ENCODE measurements around the gene KRTAP10-8.
A peak's percentile ranks its signal among the peaks of the same experiment; 100 is the strongest.
"Not testable (repeated sequence)": the region's sequence is repeated elsewhere in the genome, so short reads cannot be mapped to it uniquely, and the experiment has no call there.

Gene KRTAP10-8

GRCh38 chr21:44618504-44618903 lies 6.6 kb downstream of the KRTAP10-8 start:
- peak; percentile 37 for DNase-seq (ENCODE audit: low spot score)

- DNase-seq (ENCODE audit: low spot score) = no peak
Measured at GRCh38 chr21:44618909-44619308, 7.0 kb downstream of the KRTAP10-8 start.

- no peak for DNase-seq (ENCODE audit: low spot score)
Measured at GRCh38 chr21:44619886-44620285, 8.0 kb downstream of the KRTAP10-8 start.

DNA sequence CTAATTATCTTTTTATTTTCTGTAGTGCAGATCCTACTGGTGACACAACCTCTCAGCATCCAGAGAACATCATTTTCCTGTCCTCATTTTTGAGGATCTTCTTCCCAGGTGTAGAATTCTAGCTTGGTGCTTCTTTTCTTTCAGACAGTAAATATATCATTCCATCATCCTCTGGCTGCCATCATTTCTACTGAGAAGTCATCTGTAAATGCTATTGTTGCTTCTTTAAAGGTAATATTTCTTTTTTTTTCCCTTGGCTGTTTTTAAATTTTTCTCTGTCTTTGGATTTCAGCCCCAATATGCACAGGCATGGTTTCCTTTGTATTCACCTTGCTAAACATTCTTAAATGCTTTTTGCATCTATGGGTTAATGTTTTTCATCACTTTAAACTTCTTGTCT lies 11.7 kb downstream of the KRTAP10-8 start:
- no peak for DNase-seq (ENCODE audit: low spot score)

DNA sequence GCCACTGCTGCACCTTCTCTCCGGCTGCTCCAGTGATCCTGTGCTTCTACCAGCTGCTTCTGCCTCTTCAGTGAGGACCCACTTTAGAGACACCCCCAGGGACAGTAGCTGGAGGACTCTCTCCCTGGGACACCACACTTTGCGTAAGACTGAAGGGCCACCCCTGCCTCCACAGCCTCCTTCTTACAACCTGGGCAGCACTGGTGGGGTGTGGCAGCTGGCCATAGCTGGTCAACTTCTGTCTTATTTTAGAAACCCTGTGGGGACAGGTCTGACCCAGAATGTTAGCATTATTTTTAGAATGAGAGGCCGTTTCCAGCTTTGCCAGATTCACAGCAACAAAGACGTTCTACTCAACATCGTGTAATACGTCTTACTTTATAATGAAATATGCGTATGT lies 13.9 kb downstream of the KRTAP10-8 start:
- DNase-seq (ENCODE audit: low spot score) = no peak

DNA sequence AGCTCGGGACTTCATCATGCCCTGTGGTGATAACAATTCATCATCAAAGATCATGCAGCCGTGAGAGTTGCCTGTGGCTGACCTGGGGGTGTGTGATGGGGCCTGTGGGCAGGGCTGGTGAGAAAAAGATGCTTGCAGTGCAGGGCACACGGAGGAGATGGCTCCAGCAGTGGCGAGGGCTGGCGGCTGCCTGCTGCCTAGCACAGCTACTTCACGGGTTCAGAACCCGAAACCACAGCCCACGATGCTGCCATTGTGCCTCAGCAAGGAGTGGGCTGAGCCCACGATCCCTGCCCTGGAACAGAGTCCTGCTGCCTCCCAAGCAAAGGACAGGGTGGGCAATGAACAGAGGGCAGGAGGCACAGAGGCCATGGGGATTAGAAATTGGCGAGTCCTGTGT lies 14.4 kb downstream of the KRTAP10-8 start:
- no peak for DNase-seq (ENCODE audit: low spot score)

GRCh38 chr21:44626673-44627143 lies 14.8 kb downstream of the KRTAP10-8 start, which contains the start of gene KRTAP10-9:
KRTAP10-9 (plus strand) TSS chr21:44627093; CDS start chr21:44627172, 79 bp downstream.
- no peak for DNase-seq (ENCODE audit: low spot score)

- DNase-seq (ENCODE audit: low spot score) = not testable (repeated sequence)
Measured at GRCh38 chr21:44627181-44627822, 15.4 kb downstream of the KRTAP10-8 start.

GRCh38 chr21:44627831-44628233 lies 16.0 kb downstream of the KRTAP10-8 start:
- DNase-seq (ENCODE audit: low spot score) = not testable (repeated sequence)

DNA sequence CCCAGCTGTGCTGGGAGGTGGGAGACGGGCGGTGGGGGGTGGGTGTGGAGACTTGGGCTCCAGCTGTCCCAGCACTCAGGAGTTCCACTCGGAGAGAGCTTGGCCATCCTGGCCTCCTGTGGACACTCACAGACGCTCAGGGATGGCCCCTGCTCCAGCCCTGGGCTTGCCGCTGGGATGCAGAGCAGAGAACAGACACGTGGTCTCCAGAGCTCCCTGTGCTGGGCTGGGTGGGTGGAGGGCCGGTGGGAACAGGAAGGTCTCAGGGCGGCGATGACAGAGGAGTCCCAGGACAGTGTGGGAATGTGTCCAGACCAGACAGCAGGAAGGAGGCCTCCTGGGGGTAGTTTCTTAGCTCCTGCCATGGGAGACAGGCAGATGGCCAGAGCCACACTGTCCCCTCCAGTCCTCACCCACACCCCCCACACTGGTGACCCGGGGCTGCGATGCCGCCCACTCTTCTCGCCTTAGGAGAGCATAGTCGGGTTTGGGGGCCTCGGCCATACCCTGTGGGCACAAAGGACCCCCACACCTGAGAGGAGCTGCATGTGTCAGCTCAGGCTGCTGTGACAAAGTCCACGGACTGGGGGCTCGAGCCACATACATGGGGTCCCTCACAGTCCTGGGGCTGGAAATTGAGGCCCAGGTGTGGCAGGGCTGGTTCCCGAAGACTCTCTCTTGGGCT lies 17.0 kb downstream of the KRTAP10-8 start:
- no peak for DNase-seq (ENCODE audit: low spot score)

- DNase-seq (ENCODE audit: low spot score) = no peak
Measured at GRCh38 chr21:44630440-44630839, 18.6 kb downstream of the KRTAP10-8 start.

DNA sequence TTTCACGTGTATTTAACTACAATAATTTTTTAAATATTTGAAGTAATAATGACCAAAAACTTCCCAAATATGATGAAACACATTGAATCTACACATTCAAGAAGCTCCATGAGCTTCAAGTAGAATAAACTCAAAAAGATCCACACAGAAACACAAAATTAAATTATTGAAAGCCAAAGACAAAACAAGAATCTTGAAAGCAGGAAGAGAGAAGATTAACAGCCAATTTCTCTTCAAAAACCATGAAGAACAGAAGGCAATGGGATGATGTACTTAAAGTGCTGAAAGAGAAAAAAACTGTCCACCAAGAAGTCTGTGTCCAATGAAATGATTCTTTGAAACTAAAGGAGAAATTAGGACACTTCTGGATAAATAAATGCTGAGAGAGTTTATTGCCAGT lies 20.2 kb downstream of the KRTAP10-8 start:
- no peak for DNase-seq (ENCODE audit: low spot score)

DNA sequence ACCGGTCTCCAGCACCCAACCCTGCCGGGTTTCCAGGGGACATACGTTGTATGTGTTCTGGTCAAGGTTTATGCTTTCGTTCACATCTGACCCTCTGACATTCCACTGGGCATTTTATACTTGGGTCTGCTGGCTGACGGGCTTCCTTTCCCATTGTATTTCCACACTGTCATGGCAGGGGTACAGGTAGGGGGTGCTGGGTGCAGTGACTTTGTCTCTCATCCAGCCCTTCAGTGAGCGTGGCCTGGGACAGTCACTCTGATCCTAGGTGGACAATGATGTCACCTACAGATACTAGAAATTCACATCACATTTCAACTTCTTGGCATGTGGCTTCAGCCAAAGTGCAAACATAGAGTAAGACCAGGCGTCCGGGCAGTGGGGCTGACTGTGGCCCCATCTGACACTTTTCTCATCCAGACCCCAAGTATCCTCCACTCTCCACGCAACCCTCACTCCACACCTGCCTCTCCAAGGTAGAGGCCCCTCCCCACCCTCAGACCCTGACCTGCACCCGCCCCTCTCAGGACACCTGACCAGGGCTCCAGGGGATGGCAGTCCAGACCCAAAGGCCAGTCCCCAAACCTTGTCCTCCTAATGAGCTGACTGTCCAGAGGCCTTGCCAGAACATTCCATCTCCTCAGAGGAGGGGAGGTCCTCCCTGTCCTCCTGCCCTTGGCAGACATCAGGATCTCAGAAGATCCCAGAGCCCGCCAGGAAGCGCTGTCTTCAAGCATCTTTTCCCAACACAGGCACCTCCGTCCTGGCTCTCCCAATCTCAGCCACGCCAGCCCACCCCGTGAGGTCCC lies 24.5 kb downstream of the KRTAP10-8 start:
- no peak for DNase-seq (ENCODE audit: low spot score)

DNA sequence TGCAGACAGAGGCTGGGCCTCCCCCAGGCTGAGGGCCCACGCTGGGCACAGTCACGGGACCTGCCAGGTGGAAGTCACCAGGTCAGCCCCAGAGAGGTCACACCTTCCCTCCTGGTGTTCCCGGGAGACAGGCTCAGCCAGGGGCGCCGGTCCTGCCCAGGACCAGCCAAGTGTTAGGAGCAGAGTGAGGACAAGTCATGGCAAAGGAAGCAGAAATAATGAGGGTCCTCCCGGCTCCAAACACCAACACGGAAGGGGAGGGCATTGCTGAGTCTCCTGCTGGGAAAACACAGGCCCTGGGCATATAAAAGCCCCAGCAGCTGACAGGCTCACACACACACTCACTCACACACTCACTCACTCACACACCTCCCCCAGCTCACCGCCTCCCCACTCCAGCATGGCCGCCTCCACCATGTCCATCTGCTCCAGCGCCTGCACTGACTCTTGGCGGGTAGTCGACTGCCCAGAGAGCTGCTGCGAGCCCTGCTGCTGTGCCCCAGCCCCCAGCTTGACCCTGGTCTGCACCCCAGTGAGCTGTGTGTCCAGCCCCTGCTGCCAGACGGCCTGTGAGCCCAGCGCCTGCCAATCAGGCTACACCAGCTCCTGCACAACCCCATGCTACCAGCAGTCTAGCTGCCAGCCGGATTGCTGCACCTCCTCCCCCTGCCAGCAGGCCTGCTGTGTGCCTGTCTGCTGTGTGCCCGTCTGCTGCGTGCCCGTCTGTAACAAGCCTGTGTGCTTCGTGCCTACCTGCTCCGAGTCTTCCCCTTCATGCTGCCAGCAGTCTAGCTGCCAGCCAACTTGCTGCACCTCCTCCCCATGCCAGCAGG lies 25.4 kb downstream of the KRTAP10-8 start, which contains the start of gene KRTAP10-10:
TSS of gene KRTAP10-10 (plus strand) at position 339 of the 833 bp plus-strand sequence. CDS start at position 401, 62 bp downstream.
- no peak for DNase-seq (ENCODE audit: low spot score)

DNA sequence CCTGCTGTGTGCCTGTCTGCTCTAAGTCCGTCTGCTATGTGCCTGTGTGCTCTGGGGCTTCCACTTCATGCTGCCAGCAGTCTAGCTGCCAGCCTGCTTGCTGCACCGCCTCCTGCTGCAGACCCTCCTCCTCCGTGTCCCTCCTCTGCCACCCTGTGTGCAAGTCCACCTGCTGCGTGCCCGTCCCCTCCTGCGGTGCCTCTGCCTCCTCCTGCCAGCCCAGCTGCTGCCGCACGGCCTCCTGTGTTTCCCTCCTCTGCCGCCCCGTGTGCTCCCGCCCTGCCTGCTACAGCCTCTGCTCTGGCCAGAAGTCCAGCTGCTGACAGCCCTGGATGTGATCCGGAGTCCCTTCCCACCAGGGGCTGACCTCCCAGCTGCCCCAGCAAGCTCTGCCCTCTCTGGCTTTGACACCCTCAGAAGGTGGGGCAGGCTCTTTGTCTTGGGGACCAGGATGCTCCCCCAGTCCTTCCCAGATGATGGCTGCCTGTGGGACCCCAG lies 26.0 kb downstream of the KRTAP10-8 start:
- DNase-seq (ENCODE audit: low spot score) = not testable (repeated sequence)

DNA sequence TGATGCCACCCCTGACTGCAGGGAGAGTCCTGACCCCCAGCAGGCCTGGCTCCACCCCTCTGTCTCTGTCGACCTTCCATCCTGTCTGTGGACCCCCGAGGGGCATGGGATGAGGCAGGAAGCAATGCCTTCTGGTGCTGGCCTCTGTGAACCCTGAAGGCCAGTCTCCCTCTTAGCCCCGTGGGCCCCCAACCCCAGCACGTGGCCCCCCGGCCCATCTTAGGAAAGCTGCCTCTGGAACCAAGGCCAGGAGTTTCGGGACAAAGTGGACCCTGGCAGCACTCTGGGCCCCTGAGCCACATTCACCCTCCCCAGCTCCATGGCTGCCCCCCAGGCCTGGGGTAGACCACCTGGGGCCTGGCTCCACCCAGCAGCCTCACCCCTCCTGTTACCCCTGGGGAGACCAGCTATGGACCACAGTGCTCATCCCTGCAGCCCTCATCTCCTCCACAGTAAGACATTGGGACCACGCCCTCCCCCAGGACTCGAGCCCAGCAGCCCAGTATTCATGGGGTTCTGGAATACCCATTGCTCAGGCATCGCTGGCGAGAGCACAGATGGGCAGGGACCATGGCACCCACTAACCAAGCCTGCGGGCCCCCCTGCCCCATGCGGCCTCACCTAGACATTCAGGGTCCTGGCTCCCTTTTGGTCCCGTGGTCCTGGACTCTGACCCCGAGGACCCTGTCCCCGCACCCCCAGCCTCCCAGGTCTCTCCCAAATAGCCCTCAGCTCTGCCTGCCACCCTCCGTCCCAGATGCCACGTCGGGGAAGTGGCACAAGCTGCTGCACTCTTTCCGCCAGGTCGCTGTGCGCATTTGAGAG lies 26.8 kb downstream of the KRTAP10-8 start:
- not testable (repeated sequence) for DNase-seq (ENCODE audit: low spot score)

DNA sequence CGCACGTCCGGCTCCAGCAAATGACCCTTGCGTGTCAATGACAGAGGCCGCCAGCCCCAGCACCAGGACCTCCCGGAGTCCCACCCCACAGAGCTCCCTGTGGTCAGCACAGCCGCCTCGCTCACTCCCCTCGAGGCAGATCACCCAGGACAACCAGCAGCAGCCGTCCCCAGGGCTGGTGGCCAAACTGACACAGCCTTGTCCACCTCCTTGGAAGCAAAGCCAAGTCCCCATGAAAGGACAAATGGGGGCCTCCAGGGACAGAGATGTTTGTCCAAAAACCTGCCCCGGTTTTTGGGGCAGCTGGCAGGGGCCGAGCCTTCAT lies 27.4 kb downstream of the KRTAP10-8 start:
- DNase-seq (ENCODE audit: low spot score) = no peak

DNA sequence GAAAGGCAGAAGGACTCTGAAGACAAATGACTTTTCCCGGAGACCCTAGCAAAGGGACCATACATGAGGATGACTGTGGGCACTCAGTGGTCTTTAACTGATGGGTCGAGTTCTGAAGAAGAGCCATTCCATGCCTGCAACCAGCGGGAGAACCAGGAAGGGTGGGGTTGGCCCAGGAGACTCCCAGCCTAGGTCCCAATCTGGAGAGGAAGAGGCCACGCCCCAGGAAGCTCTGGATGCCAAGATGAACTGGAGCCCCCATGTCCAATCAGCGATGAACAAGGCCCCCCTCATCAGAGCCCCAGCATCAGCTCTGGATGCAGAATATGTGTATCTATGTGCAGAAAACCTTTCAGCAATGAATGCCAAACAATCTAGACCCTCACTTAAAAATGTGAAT lies 28.9 kb downstream of the KRTAP10-8 start:
- DNase-seq (ENCODE audit: low spot score) = no peak

- DNase-seq (ENCODE audit: low spot score) = no peak
Measured at GRCh38 chr21:44643741-44644310, 31.9 kb downstream of the KRTAP10-8 start.

- DNase-seq (ENCODE audit: low spot score) = no peak
Measured at GRCh38 chr21:44644878-44645277, 33.0 kb downstream of the KRTAP10-8 start.

Measured in HuH-7 (cell line).